ENCODE results near the gene ZBTB38.

The ZBTB38 gene

GRCh38 chr3:141366285-141367037, 1.8 kb upstream of the ZBTB38 start:
- no peak for DNase-seq (ENCODE audit: low read depth in 2 of 2)

GRCh38 chr3:141367038-141367730, 1.1 kb upstream of the ZBTB38 start:
- DNase-seq (ENCODE audit: low read depth in 2 of 2): no peak

- no peak for DNase-seq (ENCODE audit: low read depth in 2 of 2)
Measured at GRCh38 chr3:141368925-141369794, 856 bp downstream of the ZBTB38 start.

- DNase-seq (ENCODE audit: low read depth in 2 of 2): peak; percentile 24 to 42
Measured at GRCh38 chr3:141370065-141370533, 1.8 kb downstream of the ZBTB38 start.

- no peak for DNase-seq (ENCODE audit: low read depth in 2 of 2)
Measured at GRCh38 chr3:141371882-141372281, 3.6 kb downstream of the ZBTB38 start.

- DNase-seq (ENCODE audit: low read depth in 2 of 2): no peak
Measured at GRCh38 chr3:141372656-141373055, 4.4 kb downstream of the ZBTB38 start.

GRCh38 chr3:141373232-141373631, 4.9 kb downstream of the ZBTB38 start:
- DNase-seq (ENCODE audit: low read depth in 2 of 2): no peak

- no peak for DNase-seq (ENCODE audit: low read depth in 2 of 2)
Measured at GRCh38 chr3:141373768-141374526, 5.6 kb downstream of the ZBTB38 start.

GRCh38 chr3:141375381-141376301, 7.3 kb downstream of the ZBTB38 start:
- DNase-seq (ENCODE audit: low read depth in 2 of 2): no peak

GRCh38 chr3:141377377-141377776, 9.1 kb downstream of the ZBTB38 start:
- no peak for DNase-seq (ENCODE audit: low read depth in 2 of 2)

- no peak for DNase-seq (ENCODE audit: low read depth in 2 of 2)
Measured at GRCh38 chr3:141378556-141378955, 10.3 kb downstream of the ZBTB38 start.

GRCh38 chr3:141379250-141379966, 11.1 kb downstream of the ZBTB38 start:
- no peak for DNase-seq (ENCODE audit: low read depth in 2 of 2)

- no peak for DNase-seq (ENCODE audit: low read depth in 2 of 2)
Measured at GRCh38 chr3:141380279-141380678, 12.0 kb downstream of the ZBTB38 start.

GRCh38 chr3:141380987-141381386, 12.7 kb downstream of the ZBTB38 start:
- no peak for DNase-seq (ENCODE audit: low read depth in 2 of 2)

GRCh38 chr3:141382571-141382970, 14.3 kb downstream of the ZBTB38 start:
- DNase-seq (ENCODE audit: low read depth in 2 of 2): no peak

- DNase-seq (ENCODE audit: low read depth in 2 of 2): no peak
Measured at GRCh38 chr3:141383555-141384129, 15.3 kb downstream of the ZBTB38 start.

GRCh38 chr3:141384157-141384556, 15.9 kb downstream of the ZBTB38 start:
- no peak for DNase-seq (ENCODE audit: low read depth in 2 of 2)

- no peak for DNase-seq (ENCODE audit: low read depth in 2 of 2)
Measured at GRCh38 chr3:141384575-141384974, 16.3 kb downstream of the ZBTB38 start.

- no peak for DNase-seq (ENCODE audit: low read depth in 2 of 2)
Measured at GRCh38 chr3:141385406-141386125, 17.3 kb downstream of the ZBTB38 start.

All from stimulated activated CD4-positive, alpha-beta T cell treated with anti-CD3 and anti-CD28 coated beads, Interleukin-15, amount 100 ng/mL, for 48 hours (primary cell).